GM12875 (cell line): ENCODE results near the gene TMEM198.
A peak's percentile ranks its signal among the peaks of the same experiment; 100 is the strongest.

Experiments
- H3K4me3 ChIP-seq: one replicate; pipeline ENCODE4 v1.5.1; 2011; ENCODE audit warnings: low read depth, low read length, control low read depth
- CTCF ChIP-seq: IDR thresholded peaks from 2 replicates; pipeline ENCODE4 v1.5.1; 2011; ENCODE audit warnings: low read depth, mild to moderate bottlenecking, control low read depth, inconsistent platforms, low read length, moderate library complexity, borderline replicate concordance; ENCODE audit not compliant: insufficient read depth

Gene TMEM198

GRCh38 chr2:219527076-219527394, 16.8 kb upstream of the TMEM198 start:
- H3K4me3 ChIP-seq = no peak overlapping the region
- TF ChIP-seq CTCF = no peak

- TF ChIP-seq CTCF = no peak
- no peak overlapping the region for H3K4me3 ChIP-seq
Observed at GRCh38 chr2:219527472-219527871, 16.4 kb upstream of the TMEM198 start.

GRCh38 chr2:219530048-219530963, 13.5 kb upstream of the TMEM198 start:
- peak; percentile 98 for TF ChIP-seq CTCF
- no peak overlapping the region for H3K4me3 ChIP-seq

- no peak overlapping the region for H3K4me3 ChIP-seq
- TF ChIP-seq CTCF = no peak
Observed at GRCh38 chr2:219531639-219532377, 12.0 kb upstream of the TMEM198 start.

GRCh38 chr2:219532378-219532649, 11.5 kb upstream of the TMEM198 start:
- no peak for TF ChIP-seq CTCF
- H3K4me3 ChIP-seq = no peak overlapping the region

GRCh38 chr2:219533930-219534661, 9.7 kb upstream of the TMEM198 start:
- H3K4me3 ChIP-seq = no peak overlapping the region
- no peak for TF ChIP-seq CTCF

- TF ChIP-seq CTCF = no peak
- no peak overlapping the region for H3K4me3 ChIP-seq
Observed at GRCh38 chr2:219536425-219536824, 7.4 kb upstream of the TMEM198 start.
